DOHH2 (cell line): ENCODE measurements around the gene LAMA2.

Experiments
- EZH2phosphoT487 ChIP-seq: fragments of 200-600 bp; sonication (generic); IDR thresholded peaks from 2 replicates; pipeline ENCODE4 v1.6.1; 2017; ENCODE audit warnings: borderline replicate concordance, mild to moderate bottlenecking, antibody characterized with exemption, low read length, moderate library complexity, mixed read lengths
- TF ChIP-seq, protein P1 (sequence below): fragments of 200-600 bp; sonication (generic); IDR thresholded peaks from one replicate; pipeline ENCODE4 v1.5.1; 2014; ENCODE audit warnings: antibody characterized with exemption, mild to moderate bottlenecking, low read depth, low read length; ENCODE audit not compliant: poor library complexity, severe bottlenecking

DNA sequence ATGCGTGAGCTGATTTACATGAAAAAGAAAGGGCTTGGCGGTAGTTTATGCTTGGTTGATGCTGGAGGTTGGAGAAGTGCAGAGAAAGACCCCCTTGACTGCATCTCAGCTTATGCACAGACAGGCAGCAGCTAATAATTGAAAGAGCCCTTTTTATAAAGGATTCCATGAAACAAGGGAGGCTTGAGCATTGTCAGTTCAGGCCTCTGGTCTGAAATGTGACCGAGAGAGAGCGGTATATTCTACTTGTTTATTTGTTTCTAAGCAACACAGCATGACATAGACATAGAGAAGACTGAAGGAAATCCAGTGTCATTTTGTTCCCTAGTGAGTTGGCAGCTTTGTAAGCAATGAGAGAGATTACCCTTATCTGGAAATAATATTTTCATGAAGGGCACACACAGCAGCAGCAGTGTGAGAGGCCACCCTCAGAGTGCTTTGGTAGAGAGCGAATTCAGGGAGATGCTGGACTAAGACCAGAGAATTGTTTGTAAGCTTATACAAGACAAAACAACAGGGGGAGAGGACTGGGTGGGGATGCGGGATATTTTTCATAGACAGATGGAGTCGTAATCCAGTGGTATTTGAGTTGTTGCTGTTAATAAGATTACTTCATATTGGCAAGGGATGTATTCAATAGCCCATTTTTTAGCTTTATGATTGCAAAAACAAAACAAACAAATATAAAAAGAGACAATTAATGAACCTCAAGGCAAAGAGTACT lies 34.6 kb upstream of the LAMA2 start:
- TF ChIP-seq, protein P1, sequence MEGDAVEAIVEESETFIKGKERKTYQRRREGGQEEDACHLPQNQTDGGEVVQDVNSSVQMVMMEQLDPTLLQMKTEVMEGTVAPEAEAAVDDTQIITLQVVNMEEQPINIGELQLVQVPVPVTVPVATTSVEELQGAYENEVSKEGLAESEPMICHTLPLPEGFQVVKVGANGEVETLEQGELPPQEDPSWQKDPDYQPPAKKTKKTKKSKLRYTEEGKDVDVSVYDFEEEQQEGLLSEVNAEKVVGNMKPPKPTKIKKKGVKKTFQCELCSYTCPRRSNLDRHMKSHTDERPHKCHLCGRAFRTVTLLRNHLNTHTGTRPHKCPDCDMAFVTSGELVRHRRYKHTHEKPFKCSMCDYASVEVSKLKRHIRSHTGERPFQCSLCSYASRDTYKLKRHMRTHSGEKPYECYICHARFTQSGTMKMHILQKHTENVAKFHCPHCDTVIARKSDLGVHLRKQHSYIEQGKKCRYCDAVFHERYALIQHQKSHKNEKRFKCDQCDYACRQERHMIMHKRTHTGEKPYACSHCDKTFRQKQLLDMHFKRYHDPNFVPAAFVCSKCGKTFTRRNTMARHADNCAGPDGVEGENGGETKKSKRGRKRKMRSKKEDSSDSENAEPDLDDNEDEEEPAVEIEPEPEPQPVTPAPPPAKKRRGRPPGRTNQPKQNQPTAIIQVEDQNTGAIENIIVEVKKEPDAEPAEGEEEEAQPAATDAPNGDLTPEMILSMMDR, result no peak
- no peak for TF ChIP-seq EZH2phosphoT487
